HG03060 (cell line): Measurements from ENCODE around the gene AGPAT3.

ENCODE experiments used
- ATAC-seq: cut with Tn5 transposase; IDR thresholded peaks from one replicate; pipeline ENCODE4 v1.9.1; 2021; ENCODE audit warnings: low read depth, moderate number of reproducible peaks; ENCODE audit not compliant: unreplicated experiment

Gene AGPAT3

DNA sequence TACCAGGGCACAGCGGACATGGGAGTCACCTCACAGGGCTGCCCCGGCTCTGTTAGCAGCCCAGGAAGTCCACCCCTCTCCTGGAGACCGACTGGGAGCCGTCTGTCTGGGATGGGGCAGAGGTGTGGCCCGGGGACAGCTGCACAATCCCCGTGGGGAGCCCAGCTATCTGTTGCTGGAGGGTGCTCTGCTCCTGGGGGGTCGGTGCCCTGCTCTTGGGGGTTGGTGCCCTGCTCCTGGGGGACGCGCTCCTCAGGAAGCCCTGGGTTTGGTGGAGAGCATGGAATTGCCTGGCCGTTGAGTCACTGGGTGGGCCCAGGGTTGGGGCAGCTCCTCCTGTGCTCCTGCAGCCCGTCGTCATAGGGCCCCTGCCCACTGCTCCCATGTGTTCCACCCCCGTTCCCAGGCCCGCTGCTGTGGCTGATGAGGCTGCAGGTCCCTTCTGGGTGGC lies 39.3 kb downstream of the AGPAT3 start:
- no peak for ATAC-seq

DNA sequence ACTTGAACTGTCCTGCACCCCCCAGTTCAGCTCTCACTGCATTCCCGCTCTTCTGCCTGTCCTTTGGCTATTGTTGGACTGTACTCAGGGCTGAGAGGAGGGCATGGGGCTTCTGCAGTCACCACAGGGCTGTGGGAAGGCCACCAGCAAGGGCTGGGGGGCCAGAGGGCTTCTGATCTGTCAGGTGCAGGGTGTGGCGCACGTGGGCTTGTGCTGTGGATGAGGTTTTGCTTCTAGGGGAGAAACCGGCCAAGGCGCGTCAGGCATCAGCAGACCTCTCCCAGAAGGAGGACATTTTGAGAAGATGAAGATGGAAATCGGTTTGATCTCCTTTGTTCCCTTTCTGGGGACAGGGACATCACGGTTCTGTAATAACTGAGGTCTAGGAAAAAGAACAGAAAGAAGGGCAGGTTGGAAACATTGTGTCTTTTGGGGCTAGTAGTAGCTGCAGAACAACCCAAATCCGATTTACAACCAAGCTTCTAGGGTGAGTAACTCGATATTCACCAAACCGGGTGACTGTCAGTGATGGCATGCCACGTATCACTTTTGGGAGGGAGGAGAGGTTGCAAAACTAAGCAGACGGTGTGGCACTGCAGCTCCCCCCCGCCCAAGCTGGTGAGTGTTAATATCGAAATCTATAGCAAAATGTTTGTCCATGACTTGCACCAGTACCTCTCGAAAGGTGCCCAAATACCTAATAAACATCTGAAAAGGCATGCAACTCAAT lies 40.9 kb downstream of the AGPAT3 start:
- ATAC-seq: no peak

GRCh38 chr21:43906585-43907370 lies 41.8 kb downstream of the AGPAT3 start:
- ATAC-seq: no peak

DNA sequence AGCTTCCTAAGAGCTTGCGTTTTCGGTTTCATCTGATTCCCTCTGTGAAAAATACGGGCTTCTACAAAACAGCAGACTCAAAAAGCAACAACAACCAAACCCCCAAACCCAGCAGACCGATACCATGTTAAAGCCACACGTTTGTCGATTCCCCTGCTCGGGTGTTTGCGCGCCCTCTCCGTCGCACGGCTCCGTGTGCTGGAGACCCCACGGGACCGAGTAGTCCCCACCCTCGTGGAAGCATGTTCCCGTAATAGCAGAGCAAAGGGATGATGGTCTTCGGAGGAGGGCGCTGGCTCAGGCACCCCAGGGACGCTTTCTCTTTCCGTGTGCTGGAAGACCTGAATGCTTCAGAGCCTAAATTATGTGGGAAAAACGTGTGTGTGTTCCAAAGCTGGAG lies 42.7 kb downstream of the AGPAT3 start:
- no peak for ATAC-seq

GRCh38 chr21:43908167-43908566 lies 43.1 kb downstream of the AGPAT3 start:
- no peak for ATAC-seq

- no peak for ATAC-seq
These were observed 44.8 kb downstream of the AGPAT3 start for GRCh38 chr21:43909741-43910400.

DNA sequence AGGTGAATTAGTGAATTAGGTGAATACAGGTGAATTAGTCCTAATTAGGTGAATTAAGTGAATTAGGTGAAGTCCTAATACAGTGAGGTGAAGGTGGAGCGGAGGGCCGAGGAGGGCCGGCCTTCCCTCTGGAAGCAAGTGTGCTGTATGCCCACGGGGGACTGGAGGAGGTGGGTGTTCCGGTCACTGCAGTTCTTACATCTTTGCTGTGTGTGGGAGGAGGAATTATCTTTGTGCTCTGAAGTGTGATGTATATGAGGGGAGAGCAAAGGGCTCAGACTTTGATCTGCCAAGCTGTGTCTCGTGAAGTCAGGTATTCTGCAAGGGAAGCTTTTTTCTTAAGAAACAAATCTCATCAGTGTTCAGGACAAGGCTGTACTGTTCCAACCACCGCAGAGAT lies 45.4 kb downstream of the AGPAT3 start:
- no peak for ATAC-seq

- ATAC-seq: no peak
These were observed 46.3 kb downstream of the AGPAT3 start for GRCh38 chr21:43911015-43911934.

- ATAC-seq: no peak
These were observed 47.0 kb downstream of the AGPAT3 start for GRCh38 chr21:43911935-43912487.

- ATAC-seq: no peak
These were observed 47.5 kb downstream of the AGPAT3 start for GRCh38 chr21:43912500-43912899.

DNA sequence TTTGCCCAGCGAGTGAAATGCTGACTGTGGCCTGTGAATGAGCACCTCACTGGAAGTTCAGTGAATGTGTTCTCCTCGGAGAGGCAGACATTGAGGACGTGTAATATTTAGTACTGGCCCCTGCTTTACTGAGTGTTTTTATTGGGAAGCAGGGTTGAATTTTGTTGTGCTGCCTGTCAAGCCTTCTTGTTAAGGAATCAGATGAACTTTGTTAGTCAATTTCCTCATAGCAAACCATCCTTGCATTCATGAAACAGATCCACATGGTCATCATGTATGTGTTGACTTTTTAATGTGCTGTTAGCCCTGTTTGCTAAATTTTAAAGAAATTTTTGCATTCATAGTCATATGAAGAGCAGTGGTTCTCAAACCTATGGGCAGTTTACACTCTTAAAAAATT lies 47.9 kb downstream of the AGPAT3 start:
- ATAC-seq: no peak

GRCh38 chr21:43913928-43914327 lies 48.9 kb downstream of the AGPAT3 start:
- ATAC-seq: no peak

DNA sequence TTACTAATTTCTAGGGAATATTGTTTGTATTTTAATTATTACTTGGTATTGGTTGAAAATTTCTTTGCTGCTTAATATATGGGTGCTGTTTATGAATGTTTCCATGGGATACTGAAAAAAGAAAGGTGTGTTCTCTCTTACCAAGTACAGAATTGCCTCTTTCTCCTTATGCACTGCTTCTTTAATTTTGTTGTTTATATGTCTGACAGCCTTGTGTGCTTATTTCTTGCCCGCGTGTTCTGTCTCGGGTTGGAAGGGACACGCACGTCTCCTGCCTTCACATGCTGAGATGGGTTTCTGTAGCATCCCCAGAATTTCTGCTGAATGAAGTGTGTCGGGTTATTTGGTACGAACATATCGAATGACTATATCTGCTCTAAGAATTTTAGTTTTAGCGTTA lies 51.1 kb downstream of the AGPAT3 start:
- ATAC-seq: no peak

GRCh38 chr21:43916691-43917514 lies 51.9 kb downstream of the AGPAT3 start:
- no peak for ATAC-seq

DNA sequence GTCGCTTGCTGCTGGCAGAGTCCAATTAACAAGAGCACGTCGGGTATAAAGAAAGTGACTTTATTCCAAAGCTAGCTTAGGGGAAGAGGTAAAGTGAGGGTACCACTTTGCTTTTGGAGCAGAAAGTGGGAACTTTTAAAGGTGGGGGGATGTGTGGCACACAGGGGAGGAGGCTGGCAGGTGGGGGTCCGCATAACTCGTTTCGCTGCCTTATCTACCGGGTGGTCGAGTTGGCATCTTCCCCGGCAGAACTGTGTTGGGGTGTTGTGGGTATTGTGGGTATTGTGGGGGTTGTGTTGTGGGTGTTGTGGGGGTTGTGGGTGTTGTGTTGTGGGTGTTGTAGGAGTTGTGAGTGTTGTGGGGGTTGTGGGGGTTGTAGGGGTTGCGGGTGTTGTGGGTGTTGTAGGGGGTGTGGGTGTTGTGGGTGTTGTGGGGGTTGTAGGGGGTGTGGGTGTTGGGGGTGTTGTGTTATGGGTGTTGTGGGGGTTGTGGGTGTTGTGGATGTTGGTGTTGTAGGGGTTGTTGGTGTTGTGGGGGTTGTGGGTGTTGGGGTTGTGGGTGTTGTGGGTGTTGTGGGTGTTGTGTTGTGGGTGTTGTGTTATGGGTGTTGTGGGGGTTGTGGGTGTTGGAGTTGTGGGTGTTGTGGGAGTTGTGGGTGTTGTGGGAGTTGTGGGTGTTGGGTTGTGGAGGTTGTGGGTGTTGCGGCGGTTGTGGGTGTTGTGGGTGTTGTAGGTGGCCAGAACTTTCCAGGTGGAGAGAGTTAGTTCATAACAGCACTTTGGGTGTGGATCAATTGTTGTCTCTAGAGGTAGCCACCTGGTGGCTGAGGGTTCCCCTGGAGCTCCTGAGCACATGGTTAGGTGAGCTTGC lies 52.7 kb downstream of the AGPAT3 start:
- ATAC-seq: no peak

GRCh38 chr21:43918385-43918947 lies 53.4 kb downstream of the AGPAT3 start:
- ATAC-seq: no peak

GRCh38 chr21:43919283-43919682 lies 54.3 kb downstream of the AGPAT3 start:
- no peak for ATAC-seq
